Ovary (tissue), 9 donors: Measurements from ENCODE around the gene ROR2. TPM values are rescaled to one million over a fixed set of nuclear protein-coding genes. Genes with fewer than 3 reads are reported as not detected.
"Not testable (repeated sequence)": the region's sequence is repeated elsewhere in the genome, so short reads cannot be mapped to it uniquely, and the experiment has no call there.

Experiments
- DNase-seq, 5 donors: peaks; one replicate each; pipeline ENCODE4 v3.0.0-alpha.2; 2019 to 2020
- H3K27ac ChIP-seq, 2 donors: fragments of 200-600 bp; one replicate each; pipeline versions ENCODE4 v1.5.1 to v1.8.0; 2019 to 2022
- H3K27me3 ChIP-seq: fragments of 200-600 bp; one replicate; pipeline ENCODE4 v1.8.0; 2022
- H3K36me3 ChIP-seq: fragments of 200-600 bp; sonication (generic); one replicate; pipeline ENCODE4 v1.5.1; 2019
- H3K4me1 ChIP-seq: one replicate; pipeline ENCODE4 v1.8.1; 2013; ENCODE audit warnings: mild to moderate bottlenecking, moderate library complexity; ENCODE audit not compliant: insufficient read depth
- H3K4me3 ChIP-seq: fragments of 200-600 bp; sonication (generic); one replicate; pipeline ENCODE4 v1.5.1; 2017
- H3K9me3 ChIP-seq, 2 donors: fragments of 200-600 bp in 1 of 2; sonication (generic) in 1 of 2; one replicate each; pipeline versions ENCODE4 v1.5.1 to v1.8.1; 2013 to 2019; ENCODE audit warnings: mild to moderate bottlenecking in 1 of 2, moderate library complexity in 1 of 2
- EP300 ChIP-seq: sonication (generic); formaldehyde crosslinking; IDR thresholded peaks from one replicate; pipeline ENCODE4 v1.6.1; 2017; ENCODE audit warnings: antibody characterized with exemption
- POLR2A ChIP-seq: fragments of 450-650 bp; IDR thresholded peaks from one replicate; pipeline ENCODE4 v1.6.1; 2017; ENCODE audit warnings: antibody characterized with exemption, mild to moderate bottlenecking, moderate library complexity
- WGBS, 3 donors: extraction: QIAGEN DNeasy Blood & Tissue Kit in 1 of 3; methylation state at CpG; one replicate each; pipeline versions ENCODE4 v1.1.5 to v1.1.7; 2013 to 2017; 5-methylcytosine and 5-hydroxymethylcytosine counted together
- intact Hi-C, 4 donors: fragments of 100-400 bp; cut with DNase I; formaldehyde crosslinking; loops; one replicate each; pipeline versions ENCODE4 v1.11.0 to v1.15.1; 2022 to 2023
- polyA plus RNA-seq, 2 donors: library from polyadenylated mRNA; stranded (reverse); fragments of 200-250 nt in 1 of 2; fragments of 350-450 nt in 1 of 2; fragmentation: Illumina TruSeq in 1 of 2; extraction: RNeasy Lipid Tissue Mini Kit (QIAGEN cat#74804) in 1 of 2; gene quantifications; one replicate each; pipeline ENCODE4 v1.2.3, GENCODE V29; 2013 to 2014
- total RNA-seq, 7 donors: library from RNA; depleted of rRNA in 2 of 7; stranded (reverse); fragments of >200 nt in 2 of 7; fragmentation: NEBNext Ultra II Directional in 3 of 7; extraction: Animal tissue kit (Norgen Biotek cat#: 25700) in 3 of 7; gene quantifications; one replicate each; pipeline versions ENCODE4 v1.1.0 to v1.2.4, GENCODE V29; 2016 to 2023
- TF ChIP-seq, protein P1 (sequence below), 3 donors: fragments of 450-650 bp in 2 of 3; fragments of 200-600 bp in 1 of 3; IDR thresholded peaks; one replicate each; pipeline versions ENCODE4 v1.5.1 to v1.8.0; 2016 to 2022; ENCODE audit warnings: antibody characterized with exemption in 3 of 3, mild to moderate bottlenecking in 1 of 3
- donor health status: DM: no; HTN: no; CAD: no; lungs with moderate emphysema.
- donor health status: DM: no; HTN: no; CAD: no.
- donor health status: Bipolar disorder and iron deficiency.
- donor health status: DM: yes; HTN: yes; CAD: no.
- donor health status: DM: no; HTN: no; CAD: no.
- donor health status: DM: yes; HTN: yes; CAD: no.

Gene ROR2
- total and polyA plus RNA-seq, 9 donors, result 11.4 to 35.5 (median 27.7) TPM

DNA sequence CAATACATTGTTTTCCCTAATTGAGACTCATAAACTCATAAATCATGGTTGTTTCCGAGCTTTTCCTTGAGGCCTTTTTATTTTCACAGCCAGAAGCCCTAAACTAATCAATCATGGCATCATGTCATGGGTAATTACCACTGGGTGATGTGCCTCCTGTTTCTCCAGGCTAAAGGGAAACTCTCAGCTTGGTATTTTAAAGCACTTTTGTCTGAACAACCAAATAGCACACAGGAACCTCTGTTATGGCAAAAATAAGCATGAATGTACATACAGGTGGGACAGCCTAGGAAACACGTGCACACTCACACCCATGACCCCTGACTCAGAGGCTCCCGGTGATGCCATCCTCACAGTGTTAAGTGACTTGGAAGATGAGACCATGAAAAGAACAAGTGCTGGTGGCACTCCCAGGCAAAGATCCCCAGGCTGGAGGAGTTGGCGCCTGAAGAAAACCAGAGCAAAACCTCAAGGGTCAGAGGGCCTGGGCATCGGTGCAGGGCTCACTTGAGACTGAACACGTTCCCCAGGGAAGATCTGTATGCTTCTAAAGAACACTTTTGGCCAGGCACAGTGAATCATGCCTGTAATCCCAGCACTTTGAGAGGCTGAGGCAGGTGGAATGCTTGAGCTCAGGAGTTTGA is 154.3 kb downstream of the ROR2 start:
- H3K36me3 ChIP-seq, result no peaks in the 10 kb centered on the region
- H3K4me1 ChIP-seq, result peaks cover 16% of the 10 kb centered on the region
- H3K9me3 ChIP-seq, result no peaks in the 10 kb centered on the region
- WGBS, 3 donors, result 56 to 69% (median 61%) methylated on average over 6 of the region's 6 CpGs
- no peak overlapping the region for H3K27ac ChIP-seq
- H3K27me3 ChIP-seq, result no peaks in the 10 kb centered on the region
- no peak for DNase-seq
- no peak overlapping the region for H3K4me3 ChIP-seq
- no peak for TF ChIP-seq POLR2A
- no peak for TF ChIP-seq EP300
- TF ChIP-seq, protein P1, sequence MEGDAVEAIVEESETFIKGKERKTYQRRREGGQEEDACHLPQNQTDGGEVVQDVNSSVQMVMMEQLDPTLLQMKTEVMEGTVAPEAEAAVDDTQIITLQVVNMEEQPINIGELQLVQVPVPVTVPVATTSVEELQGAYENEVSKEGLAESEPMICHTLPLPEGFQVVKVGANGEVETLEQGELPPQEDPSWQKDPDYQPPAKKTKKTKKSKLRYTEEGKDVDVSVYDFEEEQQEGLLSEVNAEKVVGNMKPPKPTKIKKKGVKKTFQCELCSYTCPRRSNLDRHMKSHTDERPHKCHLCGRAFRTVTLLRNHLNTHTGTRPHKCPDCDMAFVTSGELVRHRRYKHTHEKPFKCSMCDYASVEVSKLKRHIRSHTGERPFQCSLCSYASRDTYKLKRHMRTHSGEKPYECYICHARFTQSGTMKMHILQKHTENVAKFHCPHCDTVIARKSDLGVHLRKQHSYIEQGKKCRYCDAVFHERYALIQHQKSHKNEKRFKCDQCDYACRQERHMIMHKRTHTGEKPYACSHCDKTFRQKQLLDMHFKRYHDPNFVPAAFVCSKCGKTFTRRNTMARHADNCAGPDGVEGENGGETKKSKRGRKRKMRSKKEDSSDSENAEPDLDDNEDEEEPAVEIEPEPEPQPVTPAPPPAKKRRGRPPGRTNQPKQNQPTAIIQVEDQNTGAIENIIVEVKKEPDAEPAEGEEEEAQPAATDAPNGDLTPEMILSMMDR (IDR thresholded peaks at IDR 0.05), result no peak
- intact Hi-C loops, result no loop called here

DNA sequence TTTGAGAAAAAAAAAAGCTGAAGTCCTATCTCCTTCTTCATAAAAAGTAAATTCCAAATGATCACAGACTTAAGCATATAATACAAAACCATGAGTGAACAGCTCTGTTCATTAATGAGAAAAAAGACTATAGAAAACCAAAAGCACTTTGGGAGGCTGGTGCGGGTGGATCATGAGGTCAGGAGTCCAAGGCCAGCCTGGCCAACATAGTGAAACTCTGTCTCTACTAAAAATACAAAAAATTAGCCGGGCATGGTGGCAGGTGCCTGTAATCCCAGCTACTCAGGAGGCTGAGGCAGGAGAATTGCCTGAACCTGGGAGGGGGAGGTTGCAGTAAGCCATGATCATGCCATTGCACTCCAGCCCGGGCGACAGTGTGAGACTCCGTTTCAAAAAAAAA is 156.7 kb downstream of the ROR2 start:
- H3K27me3 ChIP-seq, H3K4me3 ChIP-seq, H3K27ac ChIP-seq, H3K9me3 ChIP-seq, H3K4me1 ChIP-seq, intact Hi-C loops, H3K36me3 ChIP-seq: not testable (repeated sequence)
- 69 to 86% (median 72%) methylated on average over 5 of the region's 5 CpGs for WGBS, 3 donors
- peak in 1 of 5 donors; percentile 12 for DNase-seq

DNA sequence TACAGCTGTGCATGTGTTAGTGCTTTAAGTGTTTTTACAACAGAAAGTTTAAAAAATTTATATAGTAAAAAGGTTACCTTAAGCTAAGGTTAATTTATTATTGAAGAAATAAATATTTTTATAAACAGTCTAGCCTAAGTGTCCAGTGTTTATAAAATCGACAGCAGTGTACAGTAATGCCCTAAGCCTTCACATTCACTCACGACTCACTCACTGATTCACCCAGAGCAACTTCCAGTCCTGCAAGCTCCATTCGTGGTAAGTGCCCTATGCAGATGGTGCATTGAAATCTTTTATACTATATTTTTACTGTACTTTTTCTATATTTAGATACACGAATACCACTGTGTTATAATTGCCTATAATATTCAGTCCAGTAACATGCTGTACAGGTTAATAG is 159.1 kb downstream of the ROR2 start:
- Histone ChIP-seq H3K36me3 (no peaks in the 10 kb centered on the region), H3K4me1 (no peaks in the 10 kb centered on the region), H3K9me3 (no peaks in the 10 kb centered on the region), H3K4me3 (no peak overlapping the region), H3K27ac (no peak overlapping the region), H3K27me3 (peaks cover 3% of the 10 kb centered on the region)
- 29 to 52% (median 42%) methylated on average over 4 of the region's 4 CpGs for WGBS, 3 donors
- TF ChIP-seq, protein P1 (IDR thresholded peaks at IDR 0.05), result no peak
- no peak for TF ChIP-seq EP300
- TF ChIP-seq POLR2A, result no peak
- no peak for DNase-seq
- intact Hi-C loops, result no loop called here

DNA sequence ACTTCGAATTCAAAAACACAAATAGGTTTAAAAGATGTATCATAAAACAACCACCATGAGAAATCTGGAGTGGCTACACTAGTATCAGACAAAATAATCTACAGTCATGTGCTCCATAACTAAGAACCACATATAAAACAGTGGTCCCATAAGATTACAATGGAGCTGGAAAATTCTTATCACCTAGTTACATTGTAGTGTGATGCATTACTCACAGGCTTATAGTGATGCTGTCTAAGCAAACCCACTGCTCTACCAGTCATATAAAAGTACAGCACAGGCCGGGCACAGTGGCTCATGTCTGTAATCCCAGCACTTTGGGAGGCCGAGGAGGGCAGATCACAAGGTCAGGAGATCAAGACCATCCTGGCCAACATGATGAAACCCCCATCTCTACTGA is 160.1 kb downstream of the ROR2 start:
- intact Hi-C loops, result no loop called here
- no peak overlapping the region for H3K27ac ChIP-seq
- peaks cover 3% of the 10 kb centered on the region for H3K27me3 ChIP-seq
- H3K4me3 ChIP-seq, result no peak overlapping the region
- no peak for DNase-seq
- 91 to 95% (median 94%) methylated on average over 3 of the region's 3 CpGs for WGBS, 3 donors
- H3K9me3 ChIP-seq, result no peaks in the 10 kb centered on the region
- H3K4me1 ChIP-seq, result no peaks in the 10 kb centered on the region
- H3K36me3 ChIP-seq, result no peaks in the 10 kb centered on the region
- TF ChIP-seq POLR2A, result no peak
- TF ChIP-seq, protein P1 (IDR thresholded peaks at IDR 0.05), result no peak
- TF ChIP-seq EP300, result no peak

DNA sequence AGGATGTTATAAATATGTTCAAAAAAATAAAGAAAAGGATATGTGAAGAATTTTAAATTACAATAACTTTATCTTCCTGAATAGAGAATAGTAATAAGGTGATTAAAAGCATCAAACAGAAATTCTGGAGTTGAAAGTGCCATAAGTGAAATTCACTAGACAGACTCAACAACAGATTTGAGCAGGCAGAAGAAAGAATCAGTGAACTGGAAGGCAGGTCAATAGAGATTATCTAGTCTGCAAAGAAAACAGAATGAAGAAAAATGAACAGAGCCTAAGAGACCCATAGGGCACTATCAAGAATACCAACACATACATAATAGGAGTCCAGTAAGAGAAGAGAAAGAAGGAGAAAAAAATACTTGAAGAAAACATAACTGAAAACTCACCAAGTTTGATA is 162.1 kb downstream of the ROR2 start:
- intact Hi-C loops, result no loop called here
- Histone ChIP-seq H3K27me3 (peaks cover 3% of the 10 kb centered on the region), H3K36me3 (no peaks in the 10 kb centered on the region), H3K4me1 (no peaks in the 10 kb centered on the region), H3K27ac (no peak overlapping the region), H3K9me3 (no peaks in the 10 kb centered on the region), H3K4me3 (no peak overlapping the region)
- TF ChIP-seq, protein P1 (IDR thresholded peaks at IDR 0.05), result no peak
- TF ChIP-seq EP300, result no peak
- DNase-seq, result no peak
